HL-60/S4 treated with retinoic acid at 250 ng/mL for 4 days and 3 days (cell line): Measurements from ENCODE around the gene SLFNL1.

Experiments used
- in situ Hi-C: fragments of 300-500 bp; cut with MboI; formaldehyde crosslinking; loops from 2 replicates; pipeline ENCODE4 v1.7.0; 2022; ENCODE audit warnings: low sequenced_read_pairs

Gene SLFNL1

GRCh38 chr1:40966417-40966816 lies 55.1 kb downstream of the SLFNL1 start:
- in situ Hi-C loops: no loop called here
